Fibroblast of skin of back (primary cell): ENCODE data around the gene XBP1.
"Not testable (repeated sequence)": the region's sequence is repeated elsewhere in the genome, so short reads cannot be mapped to it uniquely, and the experiment has no call there.

Experiments
- DNase-seq: peaks from one replicate; pipeline ENCODE4 v3.0.0-alpha.2; 2013

XBP1 gene

GRCh38 chr22:28817919-28818859, 17.8 kb upstream of the XBP1 start:
- DNase-seq, result no peak

GRCh38 chr22:28817064-28817463, 16.7 kb upstream of the XBP1 start:
- no peak for DNase-seq

- no peak for DNase-seq
Measured at GRCh38 chr22:28815729-28816128, 15.4 kb upstream of the XBP1 start.

- DNase-seq, result no peak
Measured at GRCh38 chr22:28815111-28815510, 14.7 kb upstream of the XBP1 start.

- no peak for DNase-seq
Measured at GRCh38 chr22:28813772-28814518, 13.6 kb upstream of the XBP1 start.

GRCh38 chr22:28812516-28812915, 12.1 kb upstream of the XBP1 start:
- DNase-seq, result no peak

GRCh38 chr22:28810821-28811491, 10.6 kb upstream of the XBP1 start:
- DNase-seq, result no peak

GRCh38 chr22:28808716-28809355, 8.5 kb upstream of the XBP1 start:
- DNase-seq, result no peak

GRCh38 chr22:28805426-28805825, 5.1 kb upstream of the XBP1 start:
- not testable (repeated sequence) for DNase-seq

GRCh38 chr22:28802595-28803123, 2.3 kb upstream of the XBP1 start:
- DNase-seq, result no peak

- DNase-seq, result no peak
Measured at GRCh38 chr22:28801845-28802594, 1.7 kb upstream of the XBP1 start.

GRCh38 chr22:28799606-28800307, 612 bp downstream of the XBP1 start:
- DNase-seq, result peak; percentile 59

GRCh38 chr22:28798810-28799605, 1.4 kb downstream of the XBP1 start:
- DNase-seq, result peak; percentile 93

GRCh38 chr22:28795932-28796856, 4.2 kb downstream of the XBP1 start:
- no peak for DNase-seq

GRCh38 chr22:28795071-28795693, 5.2 kb downstream of the XBP1 start:
- no peak for DNase-seq

- no peak for DNase-seq
Measured at GRCh38 chr22:28793976-28794584, 6.3 kb downstream of the XBP1 start.

GRCh38 chr22:28792491-28793383, 7.6 kb downstream of the XBP1 start:
- DNase-seq, result no peak
